Keratinocyte (primary cell): ENCODE measurements around the gene DMRTB1. TPM values are rescaled to one million over a fixed set of nuclear protein-coding genes. Genes with fewer than 3 reads are reported as not detected.
"Not testable (repeated sequence)": the region's sequence is repeated elsewhere in the genome, so short reads cannot be mapped to it uniquely, and the experiment has no call there.

ENCODE experiments used
- DNase-seq: peaks from one replicate; pipeline ENCODE4 v3.0.0-alpha.2; 2011; ENCODE audit warnings: low read depth, missing footprints, low spot score
- FAIRE-seq: peaks from 2 replicates; lab custom pipeline; 2011; peaks lifted over from hg19 to GRCh38; lab: Jason Lieb, UNC
- H2AFZ ChIP-seq: 2 replicates; pipeline ENCODE4 v1.6.0; 2012; ENCODE audit warnings: low read length, control low read depth, inconsistent platforms; ENCODE audit not compliant: control insufficient read depth
- H3K27ac ChIP-seq: 2 replicates; pipeline ENCODE4 v1.5.1; 2011; ENCODE audit warnings: low read length; ENCODE audit not compliant: control insufficient read depth, insufficient read depth
- H3K27me3 ChIP-seq: 3 replicates; pipeline ENCODE4 v1.6.0; 2011; ENCODE audit warnings: low read length; ENCODE audit not compliant: control insufficient read depth, insufficient read depth; ENCODE audit errors: extremely low read depth
- H3K36me3 ChIP-seq, 2 experiments: 2 replicates in 1 of 2; 3 replicates in 1 of 2; pipeline ENCODE4 v1.5.1; 2011; ENCODE audit warnings: low read length in 2 of 2, mild to moderate bottlenecking in 1 of 2; ENCODE audit not compliant: control insufficient read depth in 2 of 2, insufficient read depth in 2 of 2; ENCODE audit errors: extremely low read depth in 1 of 2
- H3K4me1 ChIP-seq: 3 replicates; pipeline ENCODE4 v1.5.1; 2011; ENCODE audit warnings: low read length; ENCODE audit not compliant: control insufficient read depth, insufficient read depth; ENCODE audit errors: extremely low read depth
- H3K4me2 ChIP-seq: 3 replicates; pipeline ENCODE4 v1.6.0; 2011; ENCODE audit warnings: low read depth, low read length; ENCODE audit not compliant: control insufficient read depth, insufficient read depth; ENCODE audit errors: extremely low read depth
- H3K4me3 ChIP-seq, 3 experiments: fragments of 200-600 bp in 1 of 3; sonication (generic) in 1 of 3; 2 replicates in 2 of 3; 3 replicates in 1 of 3; pipeline ENCODE4 v1.5.1; 2011 to 2016; ENCODE audit warnings: low read length in 3 of 3, mild to moderate bottlenecking in 3 of 3, control low read depth in 2 of 3, inconsistent platforms in 1 of 3, low read depth in 1 of 3, mixed read lengths in 1 of 3, mixed run types in 1 of 3, moderate library complexity in 1 of 3; ENCODE audit not compliant: control insufficient read depth in 2 of 3, insufficient read depth in 2 of 3; ENCODE audit errors: extremely low read depth in 1 of 3
- H3K79me2 ChIP-seq: 2 replicates; pipeline ENCODE4 v1.6.0; 2012; ENCODE audit warnings: low read length; ENCODE audit not compliant: control insufficient read depth, insufficient read depth
- H3K9ac ChIP-seq: 3 replicates; pipeline ENCODE4 v1.6.0; 2011; ENCODE audit warnings: low read length; ENCODE audit not compliant: control insufficient read depth, insufficient read depth; ENCODE audit errors: extremely low read depth
- H3K9me1 ChIP-seq: 3 replicates; pipeline ENCODE4 v1.6.0; 2011; ENCODE audit warnings: low read length; ENCODE audit not compliant: control insufficient read depth, insufficient read depth; ENCODE audit errors: extremely low read depth
- H3K9me3 ChIP-seq: 2 replicates; pipeline ENCODE4 v1.5.1; 2012; ENCODE audit warnings: low read depth, low read length; ENCODE audit not compliant: control insufficient read depth
- H4K20me1 ChIP-seq: 3 replicates; pipeline ENCODE4 v1.6.0; 2011; ENCODE audit warnings: low read length; ENCODE audit not compliant: control insufficient read depth, insufficient read depth; ENCODE audit errors: extremely low read depth
- EZH2 ChIP-seq: IDR thresholded peaks from one replicate; pipeline ENCODE4 v1.6.1; 2012; ENCODE audit warnings: inconsistent platforms, mild to moderate bottlenecking, low read length, moderate library complexity
- dilution Hi-C: fragments of 300-500 bp; cut with MboI; formaldehyde crosslinking; loops from one replicate; pipeline ENCODE4 v1.7.0; 2020; ENCODE audit warnings: low sequenced_read_pairs; ENCODE audit not compliant: extremely low pct_ligation_motif_present
- polyA plus RNA-seq, 5 experiments: library from polyadenylated mRNA; depleted of rRNA in 3 of 5; stranded (reverse) in 3 of 5; stranded (forward) in 1 of 5; unstranded in 1 of 5; fragments of >200 nt; gene quantifications; 1 replicate in 1 of 5; 2 replicates in 3 of 5; 3 replicates in 1 of 5; pipeline versions ENCODE4 v1.2.1 to v1.2.3, GENCODE V29; 2011 to 2012; ENCODE audit warnings: missing spikeins in 2 of 5, low read depth in 1 of 5, low replicate concordance in 1 of 5
- TF ChIP-seq, protein P1 (sequence below), 3 experiments: IDR thresholded peaks in 1 of 3; conservative IDR thresholded peaks in 1 of 3; optimal IDR thresholded peaks in 1 of 3; 2 replicates in 2 of 3; 3 replicates in 1 of 3; pipeline versions ENCODE3 to v1.5.1; 2011; ENCODE audit warnings: low read length in 3 of 3, mild to moderate bottlenecking in 3 of 3, moderate library complexity in 2 of 3, control low read depth in 1 of 3, inconsistent platforms in 1 of 3; ENCODE audit not compliant: insufficient read depth in 2 of 3; ENCODE audit errors: extremely low read depth in 1 of 3

The DMRTB1 gene
- polyA plus RNA-seq, 1 donor (not counting 4 experiments of a cell fraction or from before 2014, with no cell fraction given): not detected

DNA sequence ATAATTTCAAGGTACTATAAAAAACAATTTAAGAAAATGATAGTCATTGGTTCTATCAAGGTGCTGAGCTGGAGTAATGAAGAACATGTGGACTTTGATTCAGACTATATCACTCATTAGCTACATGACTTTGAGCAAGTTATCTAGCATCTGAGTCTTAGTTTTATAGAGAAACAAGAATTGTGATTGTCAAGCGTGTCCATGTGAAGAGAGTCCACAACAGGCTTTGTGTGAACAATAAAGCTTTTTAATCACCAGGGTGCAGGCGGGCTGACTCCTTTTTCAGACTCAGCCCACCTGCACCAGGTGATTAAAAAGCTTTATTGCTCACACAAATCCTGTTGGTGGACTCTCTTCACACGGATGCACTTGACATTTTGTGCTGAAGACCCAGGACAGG lies 26.6 kb upstream of the DMRTB1 start:
- Histone ChIP-seq H3K27ac (no peak overlapping the region), H2AFZ (no peak overlapping the region), H3K79me2 (no peaks in the 10 kb centered on the region), H4K20me1 (no peaks in the 10 kb centered on the region), H3K9ac (no peak overlapping the region), H3K4me1 (no peaks in the 10 kb centered on the region), H3K9me3 (no peaks in the 10 kb centered on the region), H3K36me3 (no peaks in the 10 kb centered on the region), H3K4me3 (no peak overlapping the region), H3K9me1 (no peaks in the 10 kb centered on the region), H3K4me2 (no peak overlapping the region), H3K27me3 (peaks cover 14% of the 10 kb centered on the region)
- no peak for TF ChIP-seq EZH2
- TF ChIP-seq, protein P1, sequence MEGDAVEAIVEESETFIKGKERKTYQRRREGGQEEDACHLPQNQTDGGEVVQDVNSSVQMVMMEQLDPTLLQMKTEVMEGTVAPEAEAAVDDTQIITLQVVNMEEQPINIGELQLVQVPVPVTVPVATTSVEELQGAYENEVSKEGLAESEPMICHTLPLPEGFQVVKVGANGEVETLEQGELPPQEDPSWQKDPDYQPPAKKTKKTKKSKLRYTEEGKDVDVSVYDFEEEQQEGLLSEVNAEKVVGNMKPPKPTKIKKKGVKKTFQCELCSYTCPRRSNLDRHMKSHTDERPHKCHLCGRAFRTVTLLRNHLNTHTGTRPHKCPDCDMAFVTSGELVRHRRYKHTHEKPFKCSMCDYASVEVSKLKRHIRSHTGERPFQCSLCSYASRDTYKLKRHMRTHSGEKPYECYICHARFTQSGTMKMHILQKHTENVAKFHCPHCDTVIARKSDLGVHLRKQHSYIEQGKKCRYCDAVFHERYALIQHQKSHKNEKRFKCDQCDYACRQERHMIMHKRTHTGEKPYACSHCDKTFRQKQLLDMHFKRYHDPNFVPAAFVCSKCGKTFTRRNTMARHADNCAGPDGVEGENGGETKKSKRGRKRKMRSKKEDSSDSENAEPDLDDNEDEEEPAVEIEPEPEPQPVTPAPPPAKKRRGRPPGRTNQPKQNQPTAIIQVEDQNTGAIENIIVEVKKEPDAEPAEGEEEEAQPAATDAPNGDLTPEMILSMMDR (optimal IDR thresholded peaks at IDR 0.05 in 1 of 3, IDR thresholded peaks at IDR 0.05 in 1 of 3, conservative IDR thresholded peaks at IDR 0.05 in 1 of 3; ENCODE audit: extremely low read depth in 1 of 3, insufficient read depth in 2 of 3, low read length in 3 of 3): no peak
- FAIRE-seq (no peak), DNase-seq (no peak)
- dilution Hi-C loops: no loop called here

DNA sequence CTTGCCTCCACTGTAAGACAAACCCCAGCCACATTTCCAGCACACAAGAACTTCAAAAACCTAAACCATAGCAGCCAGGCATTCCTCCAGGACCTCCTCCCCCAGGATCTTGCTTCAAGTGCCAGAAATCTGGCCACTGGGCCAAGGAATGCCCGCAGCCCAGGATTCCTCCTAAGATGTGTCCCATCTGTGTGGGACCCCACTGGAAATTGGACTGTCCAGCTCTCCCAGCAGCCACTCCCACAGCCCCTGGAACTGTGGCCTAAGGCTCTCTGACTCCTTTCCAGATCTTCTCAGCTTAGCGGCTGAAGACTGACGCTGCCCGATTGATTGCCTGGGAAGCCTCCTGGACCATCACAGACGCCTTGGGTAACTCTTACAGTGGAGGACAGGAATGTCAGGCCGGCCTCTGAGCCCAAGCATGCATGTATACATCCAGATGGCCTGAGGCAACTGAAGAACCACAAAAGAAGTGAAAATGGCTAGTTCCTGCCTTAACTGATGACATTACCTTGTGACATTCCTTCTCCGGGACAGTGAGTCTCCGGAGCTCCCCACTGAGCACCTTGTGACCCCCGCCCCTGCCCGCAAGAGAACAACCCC lies 24.7 kb upstream of the DMRTB1 start:
- DNase-seq, H2AFZ ChIP-seq, dilution Hi-C loops, H3K4me1 ChIP-seq, H3K9me1 ChIP-seq, H3K4me2 ChIP-seq, H3K4me3 ChIP-seq, H3K9me3 ChIP-seq, H3K36me3 ChIP-seq, H3K27ac ChIP-seq, H4K20me1 ChIP-seq, FAIRE-seq, H3K9ac ChIP-seq, H3K79me2 ChIP-seq: not testable (repeated sequence)
- peaks cover 14% of the 10 kb centered on the region for H3K27me3 ChIP-seq

DNA sequence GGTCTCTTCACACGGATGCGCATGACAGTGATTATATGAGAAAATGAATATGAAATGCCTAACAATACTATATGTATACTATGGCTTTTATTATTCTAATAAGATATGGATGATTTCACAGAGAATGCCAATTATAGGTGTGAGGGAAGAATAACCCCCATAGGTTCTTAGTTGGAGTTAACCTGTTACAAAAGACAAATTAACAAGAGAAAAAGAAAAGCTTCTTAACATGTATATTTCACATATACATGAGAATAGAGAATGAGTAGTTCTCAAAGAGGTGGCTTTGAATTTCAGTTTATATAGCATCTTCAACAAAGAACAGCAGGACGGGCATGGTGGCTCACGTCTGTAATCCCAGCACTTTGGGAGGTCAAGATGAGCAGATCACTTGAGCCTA lies 24.0 kb upstream of the DMRTB1 start:
- dilution Hi-C loops: no loop called here
- Histone ChIP-seq H3K9me3 (no peaks in the 10 kb centered on the region), H3K79me2 (no peaks in the 10 kb centered on the region), H3K4me2 (no peak overlapping the region), H3K4me3 (no peak overlapping the region), H3K9me1 (no peaks in the 10 kb centered on the region), H3K27ac (no peak overlapping the region), H4K20me1 (no peaks in the 10 kb centered on the region), H3K36me3 (no peaks in the 10 kb centered on the region), H3K9ac (no peak overlapping the region), H2AFZ (no peak overlapping the region), H3K4me1 (no peaks in the 10 kb centered on the region), H3K27me3 (peaks cover 14% of the 10 kb centered on the region)
- TF ChIP-seq, protein P1 (optimal IDR thresholded peaks at IDR 0.05 in 1 of 3, IDR thresholded peaks at IDR 0.05 in 1 of 3, conservative IDR thresholded peaks at IDR 0.05 in 1 of 3; ENCODE audit: extremely low read depth in 1 of 3, insufficient read depth in 2 of 3, low read length in 3 of 3): no peak
- no peak for TF ChIP-seq EZH2
- no peak for FAIRE-seq
- DNase-seq: no peak
